OCI-LY7 (cell line): ENCODE measurements around the gene SRSF4. TPM values are rescaled to one million over a fixed set of nuclear protein-coding genes. Genes with fewer than 3 reads are reported as not detected.

Source experiments
- BruUV-seq: library from RNA; stranded (reverse); fragments of 400-500 nt; replicated peaks from 2 replicates; lab custom pipeline; 2021; lab: Mats Ljungman, UMichigan
- CTCF ChIA-PET: fragments of 300-600 bp; sonication (Branson Sonifier 250); formaldehyde crosslinking; loops from one replicate; lab custom pipeline; 2022; ENCODE audit warnings: antibody characterized with exemption; ENCODE audit not compliant: unreplicated experiment; lab: Charles Lee
- POLR2A ChIA-PET: fragments of 300-600 bp; sonication (Branson Sonifier 250); formaldehyde crosslinking; loops from one replicate; lab custom pipeline; 2022; ENCODE audit warnings: antibody characterized with exemption; lab: Charles Lee
- DNase-seq: peaks from one replicate; pipeline ENCODE4 v3.0.0-alpha.2; 2015; ENCODE audit warnings: low spot score
- H2AFZ ChIP-seq: fragments of 200-600 bp; sonication (generic), shearing (Covaris generic); 2 replicates; pipeline ENCODE4 v1.6.1; 2014; ENCODE audit warnings: mild to moderate bottlenecking, antibody characterized with exemption, low read length, moderate library complexity
- H3K27ac ChIP-seq: fragments of 200-600 bp; sonication (generic); 2 replicates; pipeline ENCODE4 v1.5.1; 2014; ENCODE audit warnings: mixed run types, low read depth, mild to moderate bottlenecking, moderate library complexity, low read length, inconsistent platforms; ENCODE audit not compliant: poor library complexity, severe bottlenecking
- H3K36me3 ChIP-seq: fragments of 200-600 bp; sonication (generic); 2 replicates; pipeline ENCODE4 v1.6.1; 2014; ENCODE audit warnings: mild to moderate bottlenecking, antibody characterized with exemption, low read length, moderate library complexity, mixed read lengths; ENCODE audit not compliant: insufficient read depth
- H3K4me1 ChIP-seq: fragments of 200-600 bp; sonication (generic); 2 replicates; pipeline ENCODE4 v1.5.1; 2014; ENCODE audit warnings: mild to moderate bottlenecking, low read length; ENCODE audit not compliant: insufficient read depth, poor library complexity, severe bottlenecking
- H3K4me2 ChIP-seq: fragments of 200-600 bp; sonication (generic); 2 replicates; pipeline ENCODE4 v1.6.1; 2014; ENCODE audit warnings: mild to moderate bottlenecking, low read length
- H3K4me3 ChIP-seq: fragments of 200-600 bp; sonication (generic); 2 replicates; pipeline ENCODE4 v1.5.1; 2014; ENCODE audit warnings: mild to moderate bottlenecking, low read depth, low read length; ENCODE audit not compliant: poor library complexity, severe bottlenecking
- H3K79me2 ChIP-seq: fragments of 200-600 bp; sonication (generic); 2 replicates; pipeline ENCODE4 v1.6.1; 2016; ENCODE audit warnings: low read depth, mild to moderate bottlenecking, low read length, moderate library complexity, mixed read lengths; ENCODE audit not compliant: insufficient read depth
- H3K9me2 ChIP-seq: fragments of 200-600 bp; sonication (generic); 2 replicates; pipeline ENCODE4 v1.6.1; 2016; ENCODE audit warnings: mild to moderate bottlenecking, low read length, mixed read lengths; ENCODE audit not compliant: insufficient read depth
- H3K9me3 ChIP-seq: fragments of 200-600 bp; sonication (generic); 2 replicates; pipeline ENCODE4 v1.6.1; 2014; ENCODE audit warnings: mild to moderate bottlenecking, mixed run types, low read length, mixed read lengths
- H4K20me1 ChIP-seq: fragments of 200-600 bp; sonication (generic); 2 replicates; pipeline ENCODE4 v1.6.1; 2014; ENCODE audit warnings: mild to moderate bottlenecking, antibody characterized with exemption, low read length, moderate library complexity, mixed read lengths; ENCODE audit not compliant: insufficient read depth
- CTCF ChIP-seq: fragments of 200-600 bp; sonication (generic); conservative IDR thresholded peaks from 2 replicates; pipeline ENCODE4 v1.5.1; 2014; ENCODE audit warnings: mild to moderate bottlenecking, antibody characterized with exemption, low read length, moderate library complexity, mixed read lengths
- EZH2phosphoT487 ChIP-seq: fragments of 200-600 bp; sonication (generic); IDR thresholded peaks from 2 replicates; pipeline ENCODE4 v1.6.1; 2018; ENCODE audit warnings: low read depth, borderline replicate concordance, mild to moderate bottlenecking, mixed run types, antibody characterized with exemption, low read length, moderate library complexity, mixed read lengths
- intact Hi-C: fragments of 100-400 bp; cut with micrococcal nuclease; formaldehyde crosslinking; loops from one replicate; pipeline ENCODE4 v1.10.0; 2022; ENCODE audit not compliant: unreplicated experiment
- total RNA-seq, 2 experiments: library from RNA; depleted of rRNA in 1 of 2; stranded (reverse); fragments of >200 nt in 1 of 2; shearing (Covaris generic) in 1 of 2; gene quantifications; 2 replicates each; pipeline ENCODE4 v1.2.3, GENCODE V29; 2014 to 2022

The SRSF4 gene
- total RNA-seq, 2 experiments from 2014 or later: 52.8 to 122 TPM

- DNase-seq: peak; percentile 85
- Histone ChIP-seq H3K9me2 (no peaks in the 10 kb centered on the region), H4K20me1 (no peaks in the 10 kb centered on the region), H3K4me3 (no peak overlapping the region), H2AFZ (no peak overlapping the region), H3K79me2 (no peaks in the 10 kb centered on the region), H3K36me3 (peaks cover 35% of the 10 kb centered on the region), H3K4me2 (no peak overlapping the region), H3K27ac (no peak overlapping the region), H3K4me1 (no peaks in the 10 kb centered on the region), H3K9me3 (no peaks in the 10 kb centered on the region)
- intact Hi-C loops: loop anchor here (1.0 to 10.0 kb wide), 5 partner anchors 82 to 418 kb away; no protein-coding TSS in a partner anchor
- ChIA-PET CTCF (no interaction called here), POLR2A (interaction anchor here (1.1 kb wide), 1 partner anchor 167 kb away, joined by 3 read pairs; no protein-coding TSS in a partner anchor)
- BruUV-seq: no TSS peak
- TF ChIP-seq CTCF: peak; percentile 98
- no peak for TF ChIP-seq EZH2phosphoT487
These were observed 21.1 kb upstream of the SRSF4 start for GRCh38 chr1:29202584-29203340.

GRCh38 chr1:29202053-29202452, 20.4 kb upstream of the SRSF4 start:
- no peak overlapping the region for H3K27ac ChIP-seq
- H3K79me2 ChIP-seq: no peaks in the 10 kb centered on the region
- intact Hi-C loops: loop anchor here (2.0 to 10.0 kb wide), 4 partner anchors 81 to 417 kb away; no protein-coding TSS in a partner anchor
- H3K9me2 ChIP-seq: no peaks in the 10 kb centered on the region
- no peaks in the 10 kb centered on the region for H3K4me1 ChIP-seq
- no peak overlapping the region for H3K4me2 ChIP-seq
- H2AFZ ChIP-seq: no peak overlapping the region
- no peak for DNase-seq
- H3K9me3 ChIP-seq: no peaks in the 10 kb centered on the region
- H3K4me3 ChIP-seq: no peak overlapping the region
- TF ChIP-seq EZH2phosphoT487 (no peak), CTCF (no peak)
- no TSS peak for BruUV-seq
- POLR2A ChIA-PET: interaction anchor here (0.5 kb wide), 1 partner anchor 19 kb away, joined by 3 read pairs; no protein-coding TSS in a partner anchor
- CTCF ChIA-PET: no interaction called here
- peaks cover 35% of the 10 kb centered on the region for H3K36me3 ChIP-seq
- H4K20me1 ChIP-seq: no peaks in the 10 kb centered on the region

- TF ChIP-seq EZH2phosphoT487: no peak
- TF ChIP-seq CTCF: no peak
- Histone ChIP-seq H3K4me3 (no peak overlapping the region), H3K9me2 (no peaks in the 10 kb centered on the region), H3K79me2 (no peaks in the 10 kb centered on the region), H3K27ac (no peak overlapping the region), H3K4me1 (no peaks in the 10 kb centered on the region), H2AFZ (no peak overlapping the region), H3K9me3 (no peaks in the 10 kb centered on the region), H4K20me1 (no peaks in the 10 kb centered on the region), H3K36me3 (peaks cover 35% of the 10 kb centered on the region), H3K4me2 (no peak overlapping the region)
- ChIA-PET CTCF (no interaction called here), POLR2A (interaction anchor here (0.5 kb wide), 1 partner anchor 19 kb away, joined by 3 read pairs; no protein-coding TSS in a partner anchor)
- BruUV-seq: no TSS peak
- no peak for DNase-seq
- intact Hi-C loops: loop anchor here (2.0 to 10.0 kb wide), 4 partner anchors 81 to 417 kb away; no protein-coding TSS in a partner anchor
These were observed 19.9 kb upstream of the SRSF4 start for GRCh38 chr1:29201595-29202051.
